CD1c-positive myeloid dendritic cell (primary cell): ENCODE data around the gene TRIML2.

Source experiments
- DNase-seq: peaks from one replicate; pipeline ENCODE4 v3.0.0-alpha.2; 2016; ENCODE audit errors: extremely low spot score

Gene TRIML2, protein sequence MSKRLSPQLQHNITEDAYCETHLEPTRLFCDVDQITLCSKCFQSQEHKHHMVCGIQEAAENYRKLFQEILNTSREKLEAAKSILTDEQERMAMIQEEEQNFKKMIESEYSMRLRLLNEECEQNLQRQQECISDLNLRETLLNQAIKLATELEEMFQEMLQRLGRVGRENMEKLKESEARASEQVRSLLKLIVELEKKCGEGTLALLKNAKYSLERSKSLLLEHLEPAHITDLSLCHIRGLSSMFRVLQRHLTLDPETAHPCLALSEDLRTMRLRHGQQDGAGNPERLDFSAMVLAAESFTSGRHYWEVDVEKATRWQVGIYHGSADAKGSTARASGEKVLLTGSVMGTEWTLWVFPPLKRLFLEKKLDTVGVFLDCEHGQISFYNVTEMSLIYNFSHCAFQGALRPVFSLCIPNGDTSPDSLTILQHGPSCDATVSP

DNA sequence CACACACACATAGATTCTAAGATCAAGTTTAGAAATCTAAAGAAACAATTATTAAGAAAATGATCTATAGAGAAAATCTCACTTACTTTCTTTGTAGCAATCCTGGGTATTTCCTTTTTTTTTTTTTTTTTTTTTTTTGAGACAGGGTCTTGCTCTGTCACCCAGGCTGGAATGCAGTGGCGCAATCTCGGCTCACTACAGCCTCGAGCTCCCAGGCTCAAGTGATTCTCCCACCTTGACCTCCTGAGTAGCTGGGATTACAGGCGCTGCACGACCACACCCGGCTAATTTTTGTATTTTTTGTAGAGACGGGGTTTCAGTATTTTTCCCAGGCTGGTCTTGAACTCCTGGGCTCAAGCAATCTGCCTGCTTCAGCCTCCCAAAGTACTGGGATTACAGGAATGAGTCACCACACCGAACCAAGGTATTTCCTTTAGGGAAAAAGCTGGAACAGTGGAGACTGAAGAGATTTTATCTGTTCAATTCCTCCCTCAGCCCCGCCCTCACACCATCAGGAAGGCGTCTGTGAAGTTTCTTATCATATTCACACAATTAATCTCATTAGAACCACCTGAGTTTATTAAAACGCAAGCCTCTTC lies at the start of gene TRIML2:
Gene TRIML2 (minus strand): TSS at position 447 of the 599 bp plus-strand sequence. CDS start 4,235 bp downstream, outside the sequence.
- DNase-seq = no peak

DNA sequence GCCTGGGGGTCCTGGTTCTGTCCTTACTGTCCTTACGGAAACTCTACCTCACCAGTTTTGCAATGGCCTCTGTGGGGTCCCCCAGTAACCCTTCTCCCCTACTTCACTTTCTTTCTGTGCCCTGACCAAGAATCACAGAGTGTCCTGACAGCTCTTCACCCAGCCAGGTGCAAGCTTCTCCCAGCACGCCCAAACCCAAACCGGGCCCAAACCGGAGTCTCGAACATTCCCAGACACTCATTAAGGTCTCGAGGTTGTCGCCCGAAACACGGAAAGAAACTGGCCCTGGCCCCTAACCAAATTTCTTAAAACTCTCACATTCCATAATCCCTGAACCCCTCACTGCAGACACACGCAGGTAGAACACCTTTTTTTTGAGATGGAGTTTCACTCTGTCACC lies 48.9 kb upstream of the TRIML2 start:
- no peak for DNase-seq

DNA sequence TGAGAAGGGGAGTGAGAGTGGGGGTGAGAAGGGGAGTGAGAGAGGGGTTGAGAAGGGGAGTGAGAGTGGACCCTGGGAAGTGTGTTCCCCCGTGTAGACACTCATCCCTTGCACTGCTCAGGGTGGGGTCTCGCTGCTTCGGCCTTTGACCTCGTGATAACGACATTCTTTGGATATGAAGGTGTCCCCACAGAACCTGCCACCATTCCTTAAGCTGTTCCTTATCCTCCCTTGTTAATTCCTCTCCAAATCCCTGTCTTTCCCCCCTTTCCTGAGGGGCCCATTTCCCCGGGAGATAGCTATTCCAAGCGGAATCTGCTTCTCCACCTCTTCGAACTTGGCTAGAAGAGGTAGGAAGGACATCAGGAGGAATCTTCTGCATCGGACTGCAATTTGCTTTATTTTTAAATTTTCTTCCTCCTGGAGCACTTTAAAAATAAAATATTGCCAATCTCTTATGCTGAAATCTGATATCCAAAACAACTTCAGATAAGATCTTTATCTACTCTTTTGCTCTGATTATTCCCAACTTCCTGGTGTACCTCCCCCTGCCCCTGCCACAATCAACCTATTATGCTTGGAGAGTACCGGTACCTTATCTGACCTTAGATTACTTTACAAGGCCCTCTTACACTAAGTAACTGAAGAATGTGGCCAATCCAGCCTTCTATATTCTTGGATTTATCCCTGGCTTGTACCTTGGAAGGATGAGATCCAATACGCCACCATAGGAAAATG lies 45.4 kb upstream of the TRIML2 start:
- no peak for DNase-seq

DNA sequence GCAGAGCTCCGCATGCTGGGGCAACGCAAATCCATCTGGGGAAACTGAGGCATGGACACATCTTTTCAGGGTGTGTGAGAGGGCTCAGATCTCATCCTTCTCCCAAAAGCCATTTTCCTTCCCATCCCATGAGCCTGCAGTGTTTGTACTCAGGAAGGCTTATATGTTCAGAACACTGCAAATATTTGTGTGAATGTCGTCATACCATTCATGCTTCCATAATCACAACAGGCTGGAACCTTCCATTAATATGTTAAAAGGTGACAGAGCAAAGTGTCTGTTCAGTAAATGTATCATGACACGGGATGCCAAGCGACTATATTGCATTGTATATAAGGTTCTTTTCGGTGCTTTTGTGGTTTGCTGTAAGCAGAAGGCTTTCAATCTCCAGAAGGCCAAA lies 38.4 kb upstream of the TRIML2 start:
- DNase-seq = no peak

DNA sequence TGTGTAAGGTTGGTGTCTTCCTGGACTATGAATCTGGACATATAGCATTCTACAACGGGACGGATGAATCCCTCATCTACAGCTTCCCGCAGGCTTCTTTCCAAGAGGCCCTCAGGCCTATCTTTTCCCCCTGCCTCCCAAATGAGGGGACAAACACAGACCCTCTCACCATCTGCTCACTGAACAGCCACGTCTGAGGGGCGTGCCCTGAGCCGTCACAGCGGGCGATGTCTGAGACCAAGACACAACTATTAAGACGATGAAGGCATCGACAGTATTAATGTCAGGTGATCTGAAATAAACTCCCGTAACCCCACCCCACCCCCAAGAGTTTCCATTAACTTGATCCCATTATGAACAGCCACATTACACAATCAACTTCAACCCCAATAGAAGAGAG lies 37.8 kb upstream of the TRIML2 start:
- DNase-seq = no peak

DNA sequence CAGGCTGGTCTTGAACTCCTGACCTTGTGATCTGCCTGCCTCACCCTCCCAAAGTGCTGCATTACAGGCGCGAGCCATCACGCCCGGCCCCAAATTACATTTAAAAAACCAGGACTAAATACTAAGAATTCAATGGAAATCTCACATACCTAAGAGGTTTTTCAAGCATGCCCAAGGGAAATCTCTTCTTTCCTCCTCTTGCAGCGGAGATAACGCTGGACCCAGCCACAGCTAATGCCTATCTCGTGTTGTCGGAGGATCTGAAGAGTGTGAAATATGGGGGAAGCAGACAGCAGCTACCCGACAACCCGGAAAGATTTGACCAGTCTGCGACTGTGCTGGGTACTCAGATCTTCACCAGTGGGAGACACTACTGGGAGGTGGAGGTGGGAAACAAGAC lies 37.2 kb upstream of the TRIML2 start:
- no peak for DNase-seq

DNA sequence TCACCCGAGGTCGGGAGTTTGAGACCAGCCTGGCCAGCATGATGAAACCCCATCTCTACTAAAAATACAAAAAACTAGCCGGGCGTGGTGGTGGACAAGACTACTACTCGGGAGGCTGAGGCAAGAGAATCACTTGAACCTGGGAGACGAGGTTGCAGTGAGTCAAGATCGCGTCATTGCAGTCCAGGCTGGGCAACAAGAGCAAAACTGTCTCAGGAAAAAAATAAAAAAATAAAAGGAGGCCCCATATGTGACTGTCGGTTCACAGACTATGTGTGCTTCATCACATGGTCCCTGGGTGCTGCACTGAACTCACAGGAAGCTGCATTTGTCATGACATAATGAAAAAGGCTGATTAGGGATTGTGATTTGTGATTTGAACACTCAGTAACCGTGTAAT lies 36.2 kb upstream of the TRIML2 start:
- DNase-seq = no peak

DNA sequence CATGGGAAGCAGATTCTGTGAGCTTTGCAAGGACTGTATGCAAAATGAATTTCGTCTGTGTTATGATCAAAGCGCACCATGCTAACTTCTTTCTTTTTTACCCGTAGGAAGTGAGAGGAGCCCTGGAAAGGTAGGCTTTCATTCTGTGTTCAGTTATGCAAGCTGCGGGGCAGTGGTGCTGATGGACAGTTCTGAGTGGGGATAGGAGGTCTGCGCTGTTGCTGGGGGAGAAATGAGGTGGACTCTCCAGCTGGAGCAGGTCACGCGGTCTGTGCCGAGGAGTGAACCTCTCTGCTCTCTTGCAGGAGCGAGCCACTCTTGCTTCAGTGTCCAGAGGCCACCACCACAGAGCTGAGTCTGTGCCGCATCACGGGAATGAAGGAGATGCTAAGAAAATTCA lies 34.3 kb upstream of the TRIML2 start:
- DNase-seq = no peak

DNA sequence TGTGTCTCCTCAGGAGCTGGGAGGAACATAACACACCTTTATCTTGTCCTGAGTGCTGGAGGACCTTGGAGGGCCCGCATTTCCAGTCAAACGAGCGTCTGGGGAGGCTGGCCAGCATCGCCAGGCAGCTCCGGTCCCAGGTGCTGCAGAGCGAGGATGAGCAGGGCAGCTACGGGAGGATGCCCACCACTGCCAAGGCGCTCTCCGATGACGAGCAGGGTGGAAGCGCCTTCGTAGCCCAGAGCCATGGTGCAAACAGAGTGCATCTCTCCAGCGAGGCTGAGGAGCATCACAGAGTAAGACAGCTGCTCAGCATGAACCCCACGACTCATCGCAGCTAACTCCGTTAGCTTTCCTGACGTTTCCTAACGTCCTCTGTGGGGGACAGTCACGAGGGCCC lies 30.3 kb upstream of the TRIML2 start:
- DNase-seq = no peak

DNA sequence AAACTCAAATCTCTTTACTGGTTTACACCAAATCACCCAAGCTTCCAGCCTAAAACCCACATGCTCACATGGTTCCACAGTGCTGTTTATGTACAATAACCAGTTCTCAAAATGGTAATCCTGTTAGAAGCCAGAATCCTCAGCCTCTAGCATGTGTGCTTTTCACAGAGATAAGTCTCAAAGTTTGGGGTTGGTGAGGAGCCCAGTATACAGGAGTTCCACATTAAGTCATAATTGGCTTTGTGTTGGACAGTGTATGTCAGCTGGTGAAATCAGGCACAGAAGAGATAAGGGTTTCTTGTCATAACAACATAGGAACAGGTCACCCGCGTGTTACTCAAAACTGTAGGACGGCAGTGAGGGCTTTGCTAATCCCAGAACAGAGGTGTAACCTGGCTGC lies 29.7 kb upstream of the TRIML2 start, which contains the start of gene TRIML1:
Gene TRIML1 (plus strand): TSS at position 301 of the 400 bp plus-strand sequence. CDS start 118 bp downstream, outside the sequence.
- no peak for DNase-seq

DNA sequence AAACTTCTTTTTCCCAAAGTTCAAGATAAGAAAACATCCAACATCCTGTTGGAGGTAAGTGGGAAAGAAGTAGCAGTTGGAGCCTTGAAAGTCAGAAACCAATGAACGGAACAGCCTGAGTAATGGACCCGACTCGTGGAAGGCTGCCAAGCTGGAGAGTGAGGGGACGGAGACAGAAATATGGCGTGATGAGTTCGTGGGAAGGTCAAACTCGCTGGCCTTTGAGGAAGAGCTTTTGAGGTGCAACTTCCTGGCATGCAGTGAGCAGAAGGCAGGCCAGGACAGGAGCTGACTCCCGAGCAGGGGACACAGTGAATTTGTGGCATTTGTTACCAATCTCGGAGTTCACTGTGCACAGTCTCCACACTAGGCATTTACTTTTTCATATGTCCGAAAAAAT lies 28.8 kb upstream of the TRIML2 start:
- no peak for DNase-seq

DNA sequence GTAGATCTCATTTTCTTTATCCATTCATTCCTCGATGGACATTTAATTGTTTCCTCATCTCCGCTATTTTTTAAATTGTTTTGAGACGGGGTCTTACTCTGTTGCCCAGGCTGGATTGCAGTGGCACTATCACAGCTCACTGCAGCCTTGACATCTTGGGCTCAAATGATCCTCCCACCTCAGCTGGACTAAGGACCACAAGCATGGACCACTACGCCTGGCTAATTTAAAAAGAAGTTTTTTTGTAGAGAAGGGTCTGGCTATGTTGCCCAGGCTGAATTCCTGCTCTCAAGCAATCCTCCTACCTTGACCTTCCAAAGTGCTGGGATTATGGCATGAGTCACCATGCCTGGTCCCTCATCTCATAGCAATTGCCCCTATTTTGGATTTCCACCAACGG lies 22.8 kb upstream of the TRIML2 start:
- DNase-seq = no peak

DNA sequence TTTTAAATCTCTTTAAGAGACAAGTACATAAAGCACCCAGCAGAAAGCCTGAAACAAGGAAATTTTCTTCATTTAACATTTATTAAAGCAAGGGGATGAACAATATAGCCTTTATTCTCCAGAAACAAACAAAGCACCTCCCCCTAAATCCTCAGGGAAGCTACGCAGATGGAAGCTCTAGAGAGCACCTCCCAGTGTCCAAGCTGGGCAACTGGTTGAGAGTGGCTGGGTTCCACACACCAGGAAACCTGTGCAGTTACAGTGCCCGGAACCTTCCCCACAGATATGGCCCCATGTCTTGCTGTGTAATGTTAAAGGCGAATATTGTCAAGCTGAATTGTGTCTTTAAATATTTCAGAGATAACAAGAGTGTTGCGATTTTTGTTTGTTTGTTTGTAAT lies 21.0 kb upstream of the TRIML2 start:
- DNase-seq = no peak

DNA sequence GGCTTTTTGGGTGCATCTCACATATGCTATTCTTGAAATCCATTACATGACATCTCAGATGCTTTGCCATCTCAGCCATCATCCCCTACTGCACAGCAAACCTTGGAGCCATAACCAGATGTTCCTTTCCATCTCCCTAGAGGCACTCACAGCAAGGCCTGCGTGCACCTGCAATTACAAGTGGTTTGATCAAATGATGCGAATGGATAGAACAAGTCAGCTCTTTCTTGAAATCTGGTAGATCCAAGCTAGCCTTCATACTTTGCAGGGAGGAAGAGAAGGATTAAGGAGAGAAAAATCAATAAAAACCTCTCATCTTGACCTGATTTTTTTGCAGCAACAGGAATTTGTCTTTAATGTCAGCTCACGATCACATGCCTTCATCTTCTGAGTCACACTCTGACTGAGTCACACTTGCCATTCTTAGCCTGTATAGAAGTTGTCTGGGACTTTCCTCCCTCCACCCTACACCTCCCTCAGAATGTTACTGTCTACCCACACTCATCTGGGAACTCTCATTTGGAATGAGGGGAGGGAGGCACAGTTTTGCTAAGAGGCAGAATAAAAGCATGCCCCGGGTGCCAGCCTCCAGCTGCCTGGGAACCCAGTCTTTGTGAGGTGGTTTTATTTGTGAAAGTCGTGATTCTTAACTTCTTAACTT lies 17.9 kb upstream of the TRIML2 start:
- no peak for DNase-seq

DNA sequence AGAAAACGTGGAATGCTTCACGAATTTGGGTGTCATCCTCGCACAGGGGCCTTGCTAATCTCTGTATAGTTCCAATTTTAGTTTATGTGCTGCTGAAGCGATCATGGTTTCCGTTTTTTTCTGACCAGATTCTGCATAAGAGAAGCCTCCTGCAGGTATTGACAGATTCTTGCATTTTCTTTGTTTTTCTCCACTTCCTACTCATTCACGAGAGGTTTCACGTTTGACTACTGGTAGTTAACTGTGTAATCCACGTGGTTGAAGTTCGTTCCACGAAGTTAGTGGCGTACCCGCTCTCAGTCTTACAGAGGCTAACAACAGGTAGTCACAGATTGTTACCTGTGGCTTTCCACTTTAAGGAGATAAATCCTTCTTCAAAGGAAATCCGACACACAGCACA lies 12.1 kb upstream of the TRIML2 start:
- DNase-seq = no peak

DNA sequence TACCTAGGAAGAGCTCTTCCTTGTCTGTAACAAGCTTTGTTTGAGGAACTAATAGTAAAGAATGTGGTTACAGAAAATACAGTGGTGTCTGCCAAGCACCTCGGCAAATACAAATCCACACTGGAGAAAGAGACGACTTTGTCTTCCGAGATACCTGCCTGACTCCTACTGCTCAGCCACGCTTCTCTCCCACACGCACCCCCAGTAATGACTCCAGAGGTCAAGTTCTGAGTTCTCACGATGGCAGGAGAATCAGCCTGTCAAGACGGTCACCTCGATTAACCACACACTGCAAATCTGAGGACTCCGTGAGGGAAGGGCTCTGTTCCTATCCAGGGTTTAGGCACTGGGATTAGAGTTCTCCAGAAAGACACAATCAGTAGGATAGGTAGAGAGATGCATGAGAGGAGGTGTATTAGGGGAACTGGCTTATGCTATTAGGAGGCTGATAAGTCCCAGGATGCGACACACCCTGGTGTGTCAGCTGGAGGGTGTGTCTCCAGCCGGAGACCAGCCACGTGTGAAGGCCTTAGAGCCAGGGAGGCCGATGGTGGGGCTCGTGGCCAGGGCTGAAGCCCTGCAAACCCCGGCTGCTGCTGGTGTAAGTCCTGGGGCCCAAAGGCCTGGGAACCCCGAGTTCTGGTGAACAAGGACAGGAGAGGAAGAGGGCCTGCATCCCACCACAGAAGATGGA lies 8.4 kb upstream of the TRIML2 start:
- DNase-seq = no peak

DNA sequence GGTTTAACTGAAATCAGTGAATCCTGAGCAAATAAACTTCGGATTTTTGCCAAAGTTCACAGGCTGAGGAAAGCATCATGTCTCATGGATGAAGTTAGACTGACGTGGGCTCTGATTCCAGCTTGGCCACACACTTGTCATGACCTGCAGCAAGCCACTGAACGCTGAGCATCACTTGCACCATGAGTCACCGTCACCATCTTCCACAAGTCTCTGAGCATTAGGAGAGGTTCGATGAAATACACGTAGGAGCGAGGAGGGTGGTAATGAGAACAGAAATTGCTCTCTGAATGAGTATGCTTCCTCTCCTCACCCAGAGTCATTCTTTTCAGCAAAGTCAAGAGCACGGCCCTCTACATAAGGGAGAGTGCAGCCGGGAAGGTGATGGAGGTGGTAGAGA lies 3.8 kb upstream of the TRIML2 start:
- no peak for DNase-seq

DNA sequence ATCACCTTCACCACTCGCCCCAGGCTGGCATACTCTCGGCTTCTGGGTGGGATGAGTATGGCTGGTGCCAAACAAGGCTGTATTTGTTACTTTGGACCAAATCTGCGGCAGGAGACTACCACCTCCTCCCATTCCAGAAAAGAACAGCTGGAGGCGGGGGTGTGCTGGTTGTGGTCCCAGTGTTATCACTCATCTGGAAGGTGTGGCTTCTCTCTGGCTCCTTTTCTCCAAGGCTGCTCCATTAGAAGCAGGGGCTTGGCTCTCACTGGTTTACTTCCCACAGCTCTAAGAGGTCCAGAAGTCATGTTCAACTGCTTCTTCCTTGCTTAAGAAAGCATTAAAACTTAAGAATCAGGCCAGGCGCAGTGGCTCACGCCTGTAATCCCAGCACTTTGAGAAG lies 2.6 kb upstream of the TRIML2 start:
- DNase-seq = no peak

DNA sequence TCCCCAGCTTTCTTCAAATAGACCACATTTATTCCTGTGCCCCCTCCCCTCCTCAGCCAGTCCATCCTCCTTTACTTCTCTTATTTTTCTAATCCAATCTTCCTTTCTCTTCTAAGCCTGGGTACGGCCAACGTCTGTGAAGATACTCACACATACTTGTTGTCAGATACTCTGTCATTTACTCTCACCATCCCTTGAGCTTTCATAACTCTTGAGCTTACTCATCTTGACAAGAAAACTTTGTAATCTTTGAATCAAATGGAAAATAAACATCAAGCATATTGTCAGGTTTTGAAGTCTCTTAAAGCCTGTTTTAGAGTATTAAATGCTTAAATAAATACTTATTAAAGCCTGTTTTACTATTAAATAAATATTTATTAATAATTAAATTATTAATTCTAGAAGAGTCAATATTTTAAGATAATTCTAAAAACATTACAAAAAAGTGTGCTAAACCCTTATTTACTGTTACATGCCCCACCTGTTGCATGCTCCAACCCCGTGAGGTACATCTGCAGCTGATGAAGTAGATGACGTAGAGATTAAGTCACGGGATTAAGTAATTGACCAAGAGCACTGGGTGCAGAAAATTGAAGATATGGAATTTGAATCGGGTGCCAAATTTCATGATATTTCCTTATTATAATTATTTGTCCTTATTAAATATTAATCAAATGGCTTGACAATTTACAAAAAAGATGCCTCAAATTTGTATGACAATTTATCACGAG lies 1.5 kb upstream of the TRIML2 start:
- no peak for DNase-seq

DNA sequence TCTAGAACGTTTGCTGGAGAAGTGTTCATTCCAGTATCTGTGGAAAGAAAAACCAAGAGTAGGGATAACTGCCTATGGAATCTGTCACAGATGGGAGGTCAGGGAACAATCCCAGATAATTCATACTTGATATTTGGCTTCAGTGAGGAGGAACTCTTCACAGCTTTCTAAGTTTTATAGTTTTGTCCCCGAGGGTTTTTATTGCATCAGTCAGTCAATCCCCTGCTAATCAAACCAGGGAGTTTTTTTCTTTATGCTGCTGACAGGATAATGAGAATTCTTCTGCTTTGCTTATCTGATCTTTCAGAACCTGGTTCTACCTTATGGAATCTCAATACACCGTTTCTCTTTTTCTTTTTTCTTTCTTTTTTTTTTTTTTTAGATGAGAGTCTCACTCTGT lies 633 bp upstream of the TRIML2 start:
- no peak for DNase-seq
